Activated B cell treated with CpG ODN at 0.5 μM for 24 hours (primary cell): ENCODE results near the gene DSCAML1. TPM values are rescaled to one million over a fixed set of nuclear protein-coding genes. Genes with fewer than 3 reads are reported as not detected.

Experiments used
- ATAC-seq: fragments of 200-7000 bp; cut with Tn5 transposase; one replicate; pipeline ENCODE4 v1.10.0; 2021; ENCODE audit warnings: low read depth, mild to moderate bottlenecking, moderate library complexity
- CTCF ChIA-PET: fragments of 350-600 bp; sonication (Branson Sonifier 250); formaldehyde crosslinking; loops from one replicate; lab custom pipeline; 2021; ENCODE audit warnings: antibody characterized with exemption; lab: Charles Lee
- POLR2A ChIA-PET: fragments of 350-600 bp; sonication (Branson Sonifier 250); formaldehyde crosslinking; loops from one replicate; lab custom pipeline; 2021; ENCODE audit warnings: antibody characterized with exemption; lab: Charles Lee
- DNase-seq: peaks from one replicate; pipeline ENCODE4 v3.0.0; 2022
- H3K27ac Mint-ChIP-seq: one replicate; pipeline ENCODE4 v1.8.0; 2020; ENCODE audit warnings: mixed read lengths
- H3K27me3 Mint-ChIP-seq: one replicate; pipeline ENCODE4 v1.8.0; 2021; ENCODE audit warnings: mixed read lengths
- H3K36me3 Mint-ChIP-seq: one replicate; pipeline ENCODE4 v1.8.0; 2021; ENCODE audit warnings: low read depth, mixed read lengths
- H3K4me1 Mint-ChIP-seq: one replicate; pipeline ENCODE4 v1.8.0; 2021; ENCODE audit warnings: mixed read lengths
- H3K4me3 Mint-ChIP-seq: one replicate; pipeline ENCODE4 v1.8.0; 2020; ENCODE audit warnings: mild to moderate bottlenecking, mixed read lengths
- H3K9me3 Mint-ChIP-seq: one replicate; pipeline ENCODE4 v1.8.0; 2020; ENCODE audit warnings: mixed read lengths
- intact Hi-C: fragments of 100-400 bp; cut with micrococcal nuclease; formaldehyde crosslinking; loops from one replicate; pipeline ENCODE4 v1.15.1; 2024
- total RNA-seq: library from RNA; stranded (reverse); gene quantifications from 2 replicates; pipeline ENCODE4 v1.2.3, GENCODE V29; 2022
- TF ChIP-seq, protein P1 (sequence below): fragments of 200-600 bp; IDR thresholded peaks from one replicate; pipeline ENCODE4 v1.8.0; 2022; ENCODE audit warnings: antibody characterized with exemption, mild to moderate bottlenecking

DSCAML1 gene
- total RNA-seq, 1 donor from 2014 or later = 3.6 TPM

GRCh38 chr11:117431436-117431835 is 365.6 kb downstream of the DSCAML1 start:
- H3K9me3 Mint-ChIP-seq = no peaks in the 10 kb centered on the region
- intact Hi-C loops = no loop called here
- no peaks in the 10 kb centered on the region for H3K27me3 Mint-ChIP-seq
- no peaks in the 10 kb centered on the region for H3K36me3 Mint-ChIP-seq
- CTCF ChIA-PET = no interaction called here
- H3K27ac Mint-ChIP-seq = no peak overlapping the region
- peaks cover 1% of the 10 kb centered on the region for H3K4me1 Mint-ChIP-seq
- TF ChIP-seq, protein P1, sequence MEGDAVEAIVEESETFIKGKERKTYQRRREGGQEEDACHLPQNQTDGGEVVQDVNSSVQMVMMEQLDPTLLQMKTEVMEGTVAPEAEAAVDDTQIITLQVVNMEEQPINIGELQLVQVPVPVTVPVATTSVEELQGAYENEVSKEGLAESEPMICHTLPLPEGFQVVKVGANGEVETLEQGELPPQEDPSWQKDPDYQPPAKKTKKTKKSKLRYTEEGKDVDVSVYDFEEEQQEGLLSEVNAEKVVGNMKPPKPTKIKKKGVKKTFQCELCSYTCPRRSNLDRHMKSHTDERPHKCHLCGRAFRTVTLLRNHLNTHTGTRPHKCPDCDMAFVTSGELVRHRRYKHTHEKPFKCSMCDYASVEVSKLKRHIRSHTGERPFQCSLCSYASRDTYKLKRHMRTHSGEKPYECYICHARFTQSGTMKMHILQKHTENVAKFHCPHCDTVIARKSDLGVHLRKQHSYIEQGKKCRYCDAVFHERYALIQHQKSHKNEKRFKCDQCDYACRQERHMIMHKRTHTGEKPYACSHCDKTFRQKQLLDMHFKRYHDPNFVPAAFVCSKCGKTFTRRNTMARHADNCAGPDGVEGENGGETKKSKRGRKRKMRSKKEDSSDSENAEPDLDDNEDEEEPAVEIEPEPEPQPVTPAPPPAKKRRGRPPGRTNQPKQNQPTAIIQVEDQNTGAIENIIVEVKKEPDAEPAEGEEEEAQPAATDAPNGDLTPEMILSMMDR = no peak
- ATAC-seq (no peak), DNase-seq (no peak)
- H3K4me3 Mint-ChIP-seq = no peak overlapping the region
- POLR2A ChIA-PET = no interaction called here

DNA sequence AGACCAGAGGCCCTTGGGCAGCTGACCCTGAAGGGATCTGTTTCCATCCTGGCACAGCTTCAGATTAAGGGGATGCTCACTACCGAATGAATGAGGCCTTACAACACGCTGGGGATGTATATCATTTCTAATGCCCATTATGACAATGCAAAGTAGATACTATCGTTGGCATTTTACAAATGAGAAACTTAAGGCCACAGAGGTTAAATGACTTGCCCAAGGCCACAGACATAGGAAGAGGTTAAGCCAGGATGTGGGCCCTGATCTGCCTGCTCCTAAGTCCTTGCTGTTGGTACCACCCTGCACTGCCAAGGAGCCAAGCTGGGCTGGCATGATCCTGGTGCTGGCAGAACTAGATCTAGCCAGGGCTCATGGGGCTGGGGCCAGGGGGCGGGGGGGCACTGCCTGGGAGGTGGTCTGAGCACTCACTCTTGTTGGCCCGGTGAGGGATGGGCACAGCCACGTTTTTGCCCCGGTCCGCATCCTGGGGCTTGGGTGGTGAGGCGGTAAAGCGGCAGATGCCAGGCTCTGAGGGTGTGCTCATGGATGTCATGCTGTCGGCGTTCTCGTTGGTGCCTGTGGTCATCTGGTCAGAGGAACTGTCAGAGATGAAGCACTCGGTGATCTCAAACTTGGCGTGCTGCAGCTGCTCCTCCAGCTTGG is 366.6 kb downstream of the DSCAML1 start:
- Mint-ChIP-seq H3K36me3 (no peaks in the 10 kb centered on the region), H3K9me3 (no peaks in the 10 kb centered on the region), H3K27me3 (peaks cover 7% of the 10 kb centered on the region), H3K4me3 (no peak overlapping the region), H3K4me1 (peaks cover 7% of the 10 kb centered on the region), H3K27ac (no peak overlapping the region)
- ATAC-seq = no peak
- CTCF ChIA-PET = no interaction called here
- POLR2A ChIA-PET = no interaction called here
- TF ChIP-seq, protein P1 = no peak
- intact Hi-C loops = no loop called here
- DNase-seq = no peak

DNA sequence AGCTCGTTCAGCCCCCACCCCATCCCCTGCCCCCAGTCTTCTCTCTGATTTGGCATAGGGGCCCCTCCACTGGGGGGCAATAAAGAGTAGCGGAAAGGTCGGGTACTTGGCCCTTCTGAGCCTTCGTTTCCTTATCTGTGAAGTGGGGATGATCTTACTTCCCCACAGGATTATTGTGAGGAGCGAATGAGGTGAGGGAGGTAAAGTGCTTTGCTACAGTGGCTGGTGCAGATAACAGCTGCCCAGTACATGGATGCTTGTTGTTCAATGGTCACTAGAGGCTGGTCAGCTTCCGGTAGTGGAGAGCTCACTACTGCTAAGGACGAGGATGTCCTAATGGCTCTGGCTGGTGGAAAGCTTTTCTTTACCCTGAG is 368.2 kb downstream of the DSCAML1 start:
- Mint-ChIP-seq H3K4me3 (no peak overlapping the region), H3K27me3 (peaks cover 7% of the 10 kb centered on the region), H3K4me1 (peaks cover 7% of the 10 kb centered on the region), H3K27ac (no peak overlapping the region), H3K9me3 (no peaks in the 10 kb centered on the region), H3K36me3 (no peaks in the 10 kb centered on the region)
- TF ChIP-seq, protein P1 = no peak
- POLR2A ChIA-PET = interaction anchor here (0.7 kb wide), 1 partner anchor 567 kb away, joined by 3 read pairs; no protein-coding TSS in a partner anchor
- intact Hi-C loops = loop anchor here (5.0 kb wide), 1 partner anchor 743 kb away; no protein-coding TSS in a partner anchor
- CTCF ChIA-PET = no interaction called here
- DNase-seq (no peak), ATAC-seq (no peak)

DNA sequence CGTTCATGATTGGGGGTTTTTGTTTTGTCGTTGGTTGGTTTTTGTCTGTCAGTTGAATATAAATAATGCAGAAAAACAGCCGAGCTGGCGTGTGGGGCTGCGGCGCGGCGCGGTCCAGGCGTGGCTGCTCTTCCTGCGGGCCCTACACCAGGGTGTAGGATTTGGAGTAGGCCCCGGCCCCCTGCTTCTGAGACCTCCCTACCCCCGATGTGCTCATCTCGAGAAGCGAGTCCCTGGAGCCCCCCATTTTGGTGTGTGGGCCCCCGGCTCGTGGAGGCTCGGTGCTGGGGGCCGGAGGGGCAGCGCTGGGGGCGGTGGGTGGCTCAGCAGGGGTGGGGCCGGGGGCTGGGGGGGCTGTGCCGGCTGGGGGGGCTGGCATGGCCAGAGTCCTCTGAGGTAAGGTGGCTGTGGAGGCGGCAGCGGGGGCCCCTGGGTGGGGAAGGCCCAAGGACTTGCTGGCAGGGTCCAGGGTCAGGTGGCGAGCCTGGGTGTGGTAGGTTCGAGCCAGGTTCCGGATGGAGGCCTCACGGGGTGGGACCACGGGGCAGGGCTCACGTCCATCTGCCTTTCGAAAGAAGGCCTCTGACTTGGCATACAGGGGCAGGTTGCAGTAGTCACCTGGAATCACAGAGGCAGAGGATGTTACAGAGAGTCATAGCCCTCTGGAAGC is 368.7 kb downstream of the DSCAML1 start:
- H3K36me3 Mint-ChIP-seq = no peaks in the 10 kb centered on the region
- POLR2A ChIA-PET = interaction anchor here (0.7 kb wide), 1 partner anchor 568 kb away, joined by 3 read pairs; no protein-coding TSS in a partner anchor
- no peak for ATAC-seq
- no peak for DNase-seq
- intact Hi-C loops = loop anchor here (5.0 kb wide), 1 partner anchor 744 kb away; no protein-coding TSS in a partner anchor
- no peak overlapping the region for H3K27ac Mint-ChIP-seq
- H3K27me3 Mint-ChIP-seq = peaks cover 7% of the 10 kb centered on the region
- CTCF ChIA-PET = interaction anchor here (3.2 kb wide), 1 partner anchor 389 kb away, joined by 31 read pairs; no protein-coding TSS in a partner anchor
- TF ChIP-seq, protein P1 = no peak
- H3K4me1 Mint-ChIP-seq = peaks cover 7% of the 10 kb centered on the region
- H3K9me3 Mint-ChIP-seq = no peaks in the 10 kb centered on the region
- H3K4me3 Mint-ChIP-seq = no peak overlapping the region

DNA sequence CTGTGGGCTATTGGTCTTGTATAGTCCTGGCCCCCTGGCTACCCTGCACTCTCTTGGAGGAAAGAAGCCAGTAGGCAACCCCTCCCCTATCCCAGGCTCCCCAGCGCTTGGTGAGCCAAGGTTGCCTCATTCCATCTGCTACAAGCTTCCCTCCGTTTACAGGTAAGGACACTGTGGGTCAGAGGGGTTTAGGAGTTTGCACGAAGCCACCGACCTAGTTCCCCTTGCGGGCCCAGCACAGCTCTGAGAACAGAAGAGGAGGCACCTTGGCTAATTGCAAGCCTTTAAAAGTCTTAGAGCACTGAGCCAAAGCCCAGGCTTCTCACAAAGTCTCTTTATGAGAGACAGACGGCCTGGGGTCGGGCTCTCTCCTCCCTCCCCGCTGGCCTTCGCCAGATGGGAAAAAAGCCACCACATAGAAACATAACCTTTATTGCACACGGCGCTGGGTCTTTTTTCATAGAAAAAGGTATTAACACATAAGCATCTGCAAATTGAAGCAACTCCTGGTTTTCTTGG is 369.6 kb downstream of the DSCAML1 start:
- Mint-ChIP-seq H3K4me3 (no peak overlapping the region), H3K4me1 (peaks cover 7% of the 10 kb centered on the region), H3K27ac (no peak overlapping the region), H3K27me3 (peaks cover 7% of the 10 kb centered on the region), H3K36me3 (no peaks in the 10 kb centered on the region), H3K9me3 (no peaks in the 10 kb centered on the region)
- intact Hi-C loops = loop anchor here (2.0 to 5.0 kb wide), 2 partner anchors 625 to 745 kb away; no protein-coding TSS in a partner anchor
- TF ChIP-seq, protein P1 = no peak
- ChIA-PET POLR2A (no interaction called here), CTCF (interaction anchor here (1.4 to 3.2 kb wide), 4 partner anchors 380 to 519 kb away, joined by 4 to 31 read pairs (median 20); no protein-coding TSS in a partner anchor)
- ATAC-seq (no peak), DNase-seq (no peak)
